GM18873 (cell line): Measurements from ENCODE around the gene NOX3.
A peak's percentile ranks its signal among the peaks of the same experiment; 100 is the strongest.
"Not testable (repeated sequence)": the region's sequence is repeated elsewhere in the genome, so short reads cannot be mapped to it uniquely, and the experiment has no call there.

Experiments
- ATAC-seq: cut with Tn5 transposase; IDR thresholded peaks from one replicate; pipeline ENCODE4 v1.9.1; 2021; ENCODE audit warnings: mild to moderate bottlenecking, moderate library complexity, moderate number of reproducible peaks; ENCODE audit not compliant: unreplicated experiment, low FRiP score

Gene NOX3

DNA sequence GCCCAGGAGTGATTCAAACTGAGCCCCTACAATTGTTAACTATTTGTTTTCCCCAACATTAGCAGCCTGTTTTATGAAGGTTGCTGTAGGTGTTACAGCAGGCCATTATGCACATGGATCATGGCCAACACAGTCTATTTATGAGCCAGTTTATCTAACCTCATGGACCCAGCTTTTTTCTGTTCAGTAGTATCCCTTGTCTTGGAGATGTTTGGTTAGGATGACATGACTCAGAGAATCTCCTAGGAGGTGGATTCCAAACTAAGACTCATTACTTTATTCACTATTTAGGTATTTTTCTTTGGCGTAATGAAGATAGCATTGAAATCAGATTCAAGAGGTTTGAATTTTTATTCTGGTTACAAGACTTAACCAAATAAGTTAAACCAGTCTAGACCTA lies 78.6 kb downstream of the NOX3 start:
- ATAC-seq = no peak

DNA sequence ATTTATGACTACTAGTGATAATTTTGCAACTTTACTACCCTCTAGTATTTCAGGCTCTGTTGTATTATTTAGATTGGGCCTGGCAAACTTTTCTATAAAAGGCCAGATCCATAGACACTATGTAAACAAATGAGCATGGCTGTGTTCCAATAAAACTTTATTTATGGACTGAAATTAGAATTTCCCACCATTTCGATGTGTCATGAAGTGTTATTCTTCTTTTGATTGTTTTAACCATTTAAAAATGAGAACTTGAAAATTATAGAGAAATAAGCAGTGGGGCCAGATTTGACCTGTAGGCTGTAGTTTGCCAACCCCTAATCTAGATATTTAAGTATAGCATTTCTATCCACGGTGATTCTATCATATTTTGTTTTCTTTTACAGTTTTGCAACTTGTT lies 79.8 kb downstream of the NOX3 start:
- ATAC-seq = no peak

DNA sequence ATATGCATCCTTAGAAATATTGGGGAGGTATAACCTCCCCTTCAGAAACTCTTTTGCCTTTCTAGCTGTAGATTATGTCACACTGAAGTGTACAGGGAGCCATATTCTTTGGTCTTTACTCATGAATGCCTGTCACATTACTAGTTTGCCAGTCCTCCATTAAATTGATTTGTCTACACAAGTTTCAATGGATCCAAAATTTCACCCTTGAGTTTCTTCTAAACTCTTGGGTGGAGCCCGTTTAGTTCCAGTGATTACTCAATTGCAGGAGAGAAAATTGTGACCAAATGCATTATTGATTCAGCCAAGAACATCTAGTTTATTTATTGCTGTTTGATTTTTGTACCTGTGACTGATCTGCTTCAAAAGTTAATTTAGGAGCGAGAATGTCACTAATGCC lies 81.0 kb downstream of the NOX3 start:
- ATAC-seq = no peak

DNA sequence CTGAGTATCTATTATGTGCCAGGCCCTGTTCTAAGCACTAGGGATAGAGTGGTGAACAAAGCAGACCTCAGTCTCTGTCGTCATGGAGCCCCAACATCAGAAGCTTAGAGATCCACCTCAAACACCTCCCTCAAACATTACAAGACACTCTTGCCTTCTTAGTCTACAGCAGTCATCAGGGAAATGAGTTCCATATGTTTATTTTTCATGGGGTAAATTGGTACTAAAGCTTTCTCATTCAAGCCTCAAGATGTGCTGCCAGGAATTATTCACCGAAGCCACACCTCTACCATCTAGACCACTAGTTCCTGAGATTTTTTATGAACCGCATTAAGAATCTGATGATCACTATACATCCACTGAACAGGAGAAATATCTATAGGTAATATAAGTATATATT lies 82.4 kb downstream of the NOX3 start:
- no peak for ATAC-seq

DNA sequence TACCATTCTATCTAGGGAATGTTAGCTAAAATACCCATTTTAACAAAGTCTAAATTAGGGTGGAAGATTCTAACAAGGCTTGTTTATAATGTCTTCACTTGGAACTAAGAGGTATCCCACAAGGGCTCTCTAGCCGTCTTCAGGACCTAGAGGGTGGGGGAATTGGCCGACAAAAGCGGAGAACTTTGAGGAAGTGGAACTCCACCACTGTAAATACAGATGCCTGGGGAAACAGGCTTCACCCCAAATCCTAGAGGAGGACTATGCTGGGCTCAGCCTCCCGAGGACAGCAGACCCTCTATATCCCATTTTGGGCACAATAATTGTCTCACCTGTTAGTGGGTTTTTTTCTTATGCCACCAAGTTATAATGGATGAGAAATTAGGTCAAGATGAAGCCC lies 83.4 kb downstream of the NOX3 start:
- ATAC-seq = no peak

DNA sequence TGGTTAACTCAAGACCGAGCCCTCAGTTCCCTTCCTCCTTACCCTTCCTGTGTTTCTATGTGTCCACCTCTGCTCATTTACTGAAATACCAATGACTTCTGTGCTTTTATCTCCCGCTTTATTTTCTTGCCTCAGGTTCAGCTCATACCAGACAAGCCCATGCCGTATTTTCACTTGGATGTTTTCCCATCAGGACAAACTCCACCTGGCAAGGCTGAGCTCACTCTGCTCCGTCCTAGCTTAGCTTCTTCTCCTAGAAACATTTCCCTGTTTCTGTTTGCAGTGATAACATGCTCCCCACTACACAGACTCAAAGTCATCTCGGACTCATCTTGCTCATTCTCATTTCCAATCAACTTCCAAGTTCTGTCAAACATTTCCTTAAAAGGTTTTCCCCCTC lies 84.4 kb downstream of the NOX3 start:
- ATAC-seq = no peak

DNA sequence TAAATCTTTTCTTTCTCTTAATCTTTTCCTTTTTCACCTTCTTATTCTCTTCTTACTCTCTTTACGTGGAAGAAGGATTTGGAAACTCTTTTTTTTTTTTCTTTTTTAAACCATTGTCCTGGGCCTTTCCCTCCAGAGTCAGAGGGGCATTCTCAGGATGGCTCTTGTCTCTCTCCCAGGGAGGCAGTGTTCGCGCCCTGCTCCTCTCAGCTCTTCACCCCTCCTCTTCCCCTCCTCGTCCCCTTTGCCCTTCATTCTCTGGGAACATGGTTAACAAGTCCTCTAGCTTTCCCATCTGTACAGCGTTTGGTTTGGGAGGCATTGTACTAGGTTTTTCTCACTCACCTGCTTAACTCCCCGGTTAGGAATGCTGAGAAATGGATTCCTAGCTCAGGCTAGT lies 89.3 kb downstream of the NOX3 start:
- ATAC-seq = no peak

DNA sequence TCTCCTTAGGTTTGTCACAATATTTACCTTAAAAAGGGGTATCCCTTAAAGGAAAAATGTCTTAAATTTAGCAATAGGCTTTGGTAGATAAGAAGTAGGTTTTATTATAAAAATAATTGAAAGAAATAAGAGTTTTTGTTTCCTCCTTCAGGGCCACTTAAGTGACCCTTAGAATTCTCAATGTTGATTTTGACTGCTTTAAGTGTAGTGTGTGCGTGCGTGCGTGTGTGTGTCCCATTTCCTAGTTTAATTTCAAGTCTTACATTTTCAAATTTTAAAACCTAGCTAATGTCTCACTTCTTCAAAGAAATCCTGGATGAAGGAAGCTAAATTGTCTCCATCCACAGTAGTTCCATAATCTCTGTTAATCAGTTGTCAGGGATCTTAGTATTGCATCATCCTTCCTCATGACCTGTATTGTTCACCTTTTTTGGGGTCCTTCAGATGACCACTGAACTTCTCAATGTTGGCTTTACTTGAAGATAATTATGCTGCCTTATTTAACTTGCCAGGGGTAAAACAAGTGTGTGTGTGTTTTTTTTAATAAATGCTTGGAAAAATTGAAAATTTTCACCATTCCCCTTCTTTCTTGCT lies 90.7 kb downstream of the NOX3 start:
- ATAC-seq = no peak

DNA sequence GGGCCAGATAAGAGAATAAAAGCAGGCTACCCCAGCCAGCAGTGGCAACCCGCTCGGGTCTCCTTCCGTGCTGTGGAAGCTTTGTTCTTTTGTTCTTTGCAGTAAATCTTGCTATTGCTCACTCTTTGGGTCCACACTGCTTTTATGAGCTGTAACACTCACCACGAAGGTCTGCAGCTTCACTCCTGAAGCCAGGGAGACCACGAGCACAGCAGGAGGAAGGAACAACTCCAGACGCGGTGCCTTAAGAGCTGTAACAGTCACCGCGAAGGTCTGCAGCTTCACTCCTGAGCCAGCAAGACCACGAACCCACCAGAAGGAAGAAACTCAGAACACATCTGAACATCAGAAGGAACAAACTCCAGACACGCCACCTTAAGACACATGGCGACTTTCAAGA lies 91.6 kb downstream of the NOX3 start:
- not testable (repeated sequence) for ATAC-seq

DNA sequence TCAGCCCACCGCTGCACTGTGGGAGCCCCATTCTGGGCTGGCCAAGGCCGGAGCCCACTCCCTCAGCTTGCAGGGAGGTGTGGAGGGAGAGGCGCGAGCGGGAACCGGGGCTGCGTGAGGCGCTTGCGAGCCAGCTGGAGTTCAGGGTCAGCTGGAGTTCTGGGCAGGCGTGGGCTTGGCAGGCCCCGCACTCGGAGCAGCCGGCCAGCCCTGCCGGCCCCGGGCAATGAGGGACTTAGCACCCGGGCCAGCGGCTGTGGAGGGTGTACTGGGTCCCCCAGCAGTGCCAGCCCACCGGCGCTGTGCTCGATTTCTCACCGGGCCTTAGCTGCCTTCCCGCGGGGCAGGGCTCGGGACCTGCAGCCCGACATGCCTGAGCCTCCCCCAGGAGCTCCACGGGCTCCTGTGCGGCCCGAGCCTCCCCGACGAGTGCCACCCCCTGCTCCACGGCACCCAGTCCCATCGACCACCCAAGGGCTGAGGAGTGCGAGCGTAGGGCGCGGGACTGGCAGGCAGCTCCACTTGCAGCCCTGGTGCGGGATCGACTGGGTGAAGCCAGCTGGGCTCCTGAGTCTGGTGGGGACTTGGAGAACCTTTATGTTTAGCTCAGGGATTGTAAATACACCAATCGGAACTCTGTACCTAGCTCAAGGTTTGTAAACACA lies 92.5 kb downstream of the NOX3 start:
- ATAC-seq = not testable (repeated sequence)

DNA sequence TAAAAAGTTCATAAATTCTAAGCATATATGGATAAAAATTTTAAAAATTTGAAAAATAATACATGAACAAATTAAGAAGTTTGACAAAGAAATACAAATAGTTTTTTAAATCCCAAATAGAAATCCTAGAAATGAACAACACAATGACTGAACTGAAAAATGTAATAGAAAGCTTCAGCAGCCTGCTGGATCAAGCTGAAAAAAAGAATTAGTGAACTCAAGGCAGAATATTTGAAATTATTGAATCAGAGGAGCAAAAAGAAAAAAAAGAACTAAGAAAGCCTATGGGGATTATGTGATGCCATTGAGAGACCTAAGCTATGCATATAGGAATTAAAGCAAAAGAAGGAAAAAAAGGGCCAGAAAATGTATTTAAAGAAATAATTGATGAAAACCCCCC lies 101.5 kb downstream of the NOX3 start:
- no peak for ATAC-seq

DNA sequence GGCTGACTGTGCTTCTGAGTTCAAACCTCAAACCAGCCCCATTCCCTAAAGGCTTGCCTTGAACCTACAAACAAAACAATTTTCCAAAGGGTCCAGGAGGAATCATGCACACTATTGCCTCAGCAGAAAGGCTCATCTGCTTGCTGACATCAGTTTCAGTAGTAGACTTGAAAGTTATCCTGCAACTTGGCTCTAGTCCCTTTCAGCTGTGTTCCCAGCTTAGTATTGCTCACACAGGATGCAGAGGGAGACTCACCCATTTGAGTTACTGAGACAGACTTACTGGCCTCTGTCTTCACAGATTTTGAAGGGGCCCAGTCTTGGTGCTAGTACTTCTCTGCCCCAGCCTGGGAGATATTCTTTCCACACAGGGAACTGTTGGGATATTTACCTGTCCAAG lies 102.8 kb downstream of the NOX3 start:
- ATAC-seq = no peak

DNA sequence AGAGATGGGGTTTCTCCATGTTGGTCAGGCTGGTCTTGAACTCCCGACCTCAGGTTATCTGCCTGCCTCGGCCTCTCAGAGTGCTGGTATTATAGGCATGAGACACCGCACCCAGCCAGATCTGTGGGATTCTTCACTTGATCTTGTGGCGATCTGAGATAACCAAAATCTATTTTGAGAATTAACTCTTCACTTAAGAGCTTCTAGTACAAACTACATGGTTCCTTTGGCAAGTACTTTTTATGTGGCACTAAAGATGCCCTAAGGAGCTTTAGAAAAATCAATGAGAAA lies 103.6 kb downstream of the NOX3 start:
- ATAC-seq = no peak

DNA sequence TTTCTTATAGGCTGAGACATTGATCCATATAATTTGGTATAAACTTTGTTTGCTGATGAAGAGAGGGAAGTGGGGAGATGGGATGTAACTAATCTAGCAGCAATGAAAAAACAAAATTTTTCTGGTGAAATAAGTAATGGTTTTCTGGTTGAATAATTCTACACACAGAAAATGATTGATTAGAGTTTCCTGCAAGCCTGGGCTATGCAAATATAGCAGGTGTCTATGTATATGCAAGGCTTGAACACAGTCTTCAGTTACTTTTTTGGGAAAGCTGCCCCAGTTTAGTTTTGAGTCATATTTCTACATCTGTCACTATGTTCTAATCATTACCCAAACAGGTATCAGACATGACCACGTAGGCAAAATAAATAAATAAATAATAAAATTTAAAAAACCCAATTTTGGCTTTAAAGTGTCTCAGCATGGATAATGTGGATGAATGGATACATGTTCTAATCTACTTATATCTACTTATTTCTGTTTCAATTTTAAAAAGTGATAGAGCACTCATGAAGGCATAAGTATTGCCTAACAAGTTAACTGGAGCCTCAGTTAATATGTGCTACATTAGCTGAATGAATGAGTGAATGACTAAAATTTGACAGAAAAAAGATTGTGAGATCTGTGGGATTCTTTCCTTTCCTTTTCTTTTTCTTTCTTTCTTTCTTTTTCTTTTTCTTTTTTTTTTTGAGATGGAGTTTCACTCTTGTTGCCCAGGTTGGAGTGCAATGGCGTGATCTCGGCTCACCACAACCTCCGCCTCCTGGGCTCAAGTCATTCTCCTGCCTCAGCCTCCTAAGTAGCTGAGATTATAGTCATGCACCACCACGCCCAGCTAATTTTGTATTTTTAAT lies 104.1 kb downstream of the NOX3 start:
- ATAC-seq = peak; percentile 95

DNA sequence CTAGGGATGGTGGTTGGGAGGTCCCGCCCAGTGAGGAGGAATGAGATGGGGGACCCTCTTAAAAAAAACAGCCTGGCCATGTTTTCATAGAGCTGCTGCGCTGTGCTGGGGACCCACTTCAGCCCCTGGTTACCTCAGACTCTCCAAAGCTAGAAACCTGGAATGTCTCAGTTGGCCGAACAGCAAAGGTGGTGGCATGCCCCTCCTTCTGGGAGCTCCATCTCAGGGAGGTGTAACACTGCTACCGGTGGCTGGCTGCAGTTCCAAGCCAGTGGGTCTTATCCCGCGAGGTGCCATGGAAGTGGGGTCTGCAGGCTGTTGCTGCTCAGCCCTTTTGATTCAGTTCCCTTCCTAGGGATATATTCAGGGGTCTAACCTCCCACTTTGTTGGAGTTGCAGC lies 105.7 kb downstream of the NOX3 start:
- ATAC-seq = no peak

DNA sequence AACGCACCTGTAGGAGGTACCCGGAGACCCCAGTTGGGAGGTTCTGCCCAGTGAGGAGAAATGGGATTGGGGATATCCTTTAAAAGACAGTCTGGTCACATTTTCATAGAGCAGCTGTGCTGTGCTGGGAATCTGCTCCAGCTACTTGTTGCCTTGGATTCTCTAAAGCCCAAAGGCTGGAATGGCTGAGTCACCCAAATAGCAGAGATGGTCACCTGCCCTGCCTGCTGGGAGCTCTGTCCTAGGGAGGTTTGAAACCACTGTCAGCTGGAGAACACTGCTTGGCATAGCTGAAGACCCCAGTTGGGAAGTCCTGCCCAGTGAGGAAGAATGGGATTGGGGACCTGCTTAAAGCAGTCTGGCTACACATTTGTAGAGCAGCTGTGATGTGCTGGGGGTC lies 106.5 kb downstream of the NOX3 start:
- no peak for ATAC-seq

DNA sequence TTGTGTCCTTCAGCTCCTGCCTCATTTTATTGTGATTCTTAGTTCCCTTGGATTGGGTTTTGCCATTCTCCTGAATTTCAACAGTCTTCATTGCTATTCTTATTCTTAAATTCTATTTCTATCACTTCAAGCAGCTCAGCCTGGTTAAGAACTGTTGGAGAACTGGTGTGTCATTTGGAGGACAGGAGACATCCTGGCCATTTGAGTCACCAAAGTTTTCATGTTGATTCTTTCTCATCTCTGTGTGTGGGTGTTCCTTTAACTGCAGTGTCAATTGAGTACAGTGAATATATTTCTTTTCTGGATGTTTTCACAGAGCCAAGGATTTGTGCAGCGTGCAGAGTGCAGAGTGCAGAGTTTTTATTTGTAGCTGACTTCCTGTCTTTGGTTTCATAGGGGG lies 107.8 kb downstream of the NOX3 start:
- no peak for ATAC-seq

DNA sequence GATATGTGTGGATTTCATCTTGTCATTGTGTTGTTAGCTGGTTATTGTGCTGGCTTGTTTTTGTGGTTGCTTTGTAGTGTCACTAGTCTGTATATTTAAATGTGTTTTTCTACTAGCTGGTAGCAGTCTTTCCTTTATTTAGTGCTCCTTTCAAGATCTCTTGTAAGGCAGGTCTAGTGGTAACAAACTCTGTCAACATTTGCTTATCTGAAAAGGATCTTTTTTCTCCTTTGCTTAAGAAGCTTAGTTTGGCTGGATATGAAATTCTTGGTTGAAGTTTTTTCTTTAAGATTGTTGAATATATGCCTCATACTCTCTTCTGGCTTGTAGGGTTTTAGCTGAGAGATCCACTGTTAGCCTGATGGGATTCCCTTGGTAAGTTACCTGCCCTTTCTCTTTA lies 108.7 kb downstream of the NOX3 start:
- no peak for ATAC-seq
